GM18868 (cell line): ENCODE measurements around the gene TMEM69.
"Not testable (repeated sequence)": the region's sequence is repeated elsewhere in the genome, so short reads cannot be mapped to it uniquely, and the experiment has no call there.

Source experiments
- ATAC-seq: cut with Tn5 transposase; IDR thresholded peaks from one replicate; pipeline ENCODE4 v1.9.1; 2021; ENCODE audit warnings: mild to moderate bottlenecking, moderate library complexity; ENCODE audit not compliant: unreplicated experiment

The TMEM69 gene

GRCh38 chr1:45677751-45678245 is 10.2 kb upstream of the TMEM69 start:
- ATAC-seq: no peak

GRCh38 chr1:45678489-45678888 is 9.5 kb upstream of the TMEM69 start:
- ATAC-seq: no peak

GRCh38 chr1:45679123-45679522 is 8.9 kb upstream of the TMEM69 start:
- ATAC-seq: no peak

- no peak for ATAC-seq
Measured at GRCh38 chr1:45682942-45683341, 5.0 kb upstream of the TMEM69 start.

- no peak for ATAC-seq
Measured at GRCh38 chr1:45684402-45684801, 3.6 kb upstream of the TMEM69 start.

- no peak for ATAC-seq
Measured at GRCh38 chr1:45685308-45686014, 2.5 kb upstream of the TMEM69 start.

GRCh38 chr1:45686015-45686287 is 2.0 kb upstream of the TMEM69 start:
- ATAC-seq: peak; percentile 1

- peak; percentile 62 for ATAC-seq
Measured at GRCh38 chr1:45686288-45687013, 1.5 kb upstream of the TMEM69 start, which contains the start of gene GPBP1L1. GPBP1L1 (minus strand) TSS chr1:45686533; CDS start chr1:45659087, 27,446 bp downstream.

GRCh38 chr1:45687014-45687753 is 797 bp upstream of the TMEM69 start:
- ATAC-seq: peak; percentile 79

GRCh38 chr1:45693811-45694210 is 5.8 kb downstream of the TMEM69 start:
- ATAC-seq: not testable (repeated sequence)

GRCh38 chr1:45694823-45695222 is 6.8 kb downstream of the TMEM69 start:
- ATAC-seq: no peak

- ATAC-seq: no peak
Measured at GRCh38 chr1:45704637-45705036, 16.7 kb downstream of the TMEM69 start.

- no peak for ATAC-seq
Measured at GRCh38 chr1:45713711-45714110, 25.7 kb downstream of the TMEM69 start.

GRCh38 chr1:45716700-45717099 is 28.7 kb downstream of the TMEM69 start:
- ATAC-seq: no peak

GRCh38 chr1:45717386-45717785 is 29.4 kb downstream of the TMEM69 start:
- not testable (repeated sequence) for ATAC-seq

- ATAC-seq: no peak
Measured at GRCh38 chr1:45718289-45718688, 30.3 kb downstream of the TMEM69 start.

GRCh38 chr1:45721207-45721606 is 33.2 kb downstream of the TMEM69 start:
- no peak for ATAC-seq

- no peak for ATAC-seq
Measured at GRCh38 chr1:45722809-45723208, 34.8 kb downstream of the TMEM69 start.

GRCh38 chr1:45723248-45723930 is 35.4 kb downstream of the TMEM69 start:
- ATAC-seq: no peak

GRCh38 chr1:45726007-45726406 is 38.0 kb downstream of the TMEM69 start:
- not testable (repeated sequence) for ATAC-seq
